IPS-11a (cell line): Measurements from ENCODE around the gene ACTR5.

ENCODE experiments used
- H3K4me3 ChIP-seq: one replicate; pipeline ENCODE4 v1.5.1; 2013; ENCODE audit warnings: low read depth, low read length, control low read depth

Gene ACTR5

GRCh38 chr20:38728911-38729642, 19.2 kb upstream of the ACTR5 start:
- H3K4me3 ChIP-seq, result peak overlapping the region; percentile 8

- H3K4me3 ChIP-seq, result no peak overlapping the region
These were observed 18.5 kb upstream of the ACTR5 start for GRCh38 chr20:38729767-38730166.

- no peak overlapping the region for H3K4me3 ChIP-seq
These were observed 17.9 kb upstream of the ACTR5 start for GRCh38 chr20:38730167-38730988.

- peak overlapping the region; percentile 35 for H3K4me3 ChIP-seq
These were observed 17.1 kb upstream of the ACTR5 start for GRCh38 chr20:38730989-38731737.

GRCh38 chr20:38731738-38732113, 16.5 kb upstream of the ACTR5 start:
- H3K4me3 ChIP-seq, result no peak overlapping the region

GRCh38 chr20:38732981-38733380, 15.3 kb upstream of the ACTR5 start:
- no peak overlapping the region for H3K4me3 ChIP-seq

GRCh38 chr20:38735172-38735571, 13.1 kb upstream of the ACTR5 start:
- H3K4me3 ChIP-seq, result no peak overlapping the region

GRCh38 chr20:38737887-38738286, 10.4 kb upstream of the ACTR5 start:
- no peak overlapping the region for H3K4me3 ChIP-seq

- H3K4me3 ChIP-seq, result no peak overlapping the region
These were observed 2.5 kb upstream of the ACTR5 start for GRCh38 chr20:38745757-38746156.

GRCh38 chr20:38747495-38748096, 664 bp upstream of the ACTR5 start:
- H3K4me3 ChIP-seq, result peak overlapping the region; percentile 93

GRCh38 chr20:38748861-38749149, 545 bp downstream of the ACTR5 start:
- H3K4me3 ChIP-seq, result peak overlapping the region; percentile 93

GRCh38 chr20:38751360-38751976, 3.2 kb downstream of the ACTR5 start:
- H3K4me3 ChIP-seq, result no peak overlapping the region

GRCh38 chr20:38752029-38752428, 3.8 kb downstream of the ACTR5 start:
- no peak overlapping the region for H3K4me3 ChIP-seq

GRCh38 chr20:38754924-38755323, 6.7 kb downstream of the ACTR5 start:
- no peak overlapping the region for H3K4me3 ChIP-seq

GRCh38 chr20:38755324-38755910, 7.2 kb downstream of the ACTR5 start:
- H3K4me3 ChIP-seq, result no peak overlapping the region

GRCh38 chr20:38757145-38757775, 9.0 kb downstream of the ACTR5 start:
- H3K4me3 ChIP-seq, result no peak overlapping the region

- no peak overlapping the region for H3K4me3 ChIP-seq
These were observed 10.8 kb downstream of the ACTR5 start for GRCh38 chr20:38759106-38759505.

GRCh38 chr20:38760978-38761377, 12.7 kb downstream of the ACTR5 start:
- H3K4me3 ChIP-seq, result no peak overlapping the region

- no peak overlapping the region for H3K4me3 ChIP-seq
These were observed 13.9 kb downstream of the ACTR5 start for GRCh38 chr20:38762174-38762573.

- no peak overlapping the region for H3K4me3 ChIP-seq
These were observed 15.4 kb downstream of the ACTR5 start for GRCh38 chr20:38763616-38764015.
